HG02885 (cell line): ENCODE data around the gene ACSF2.
A peak's percentile ranks its signal among the peaks of the same experiment; 100 is the strongest.

ENCODE experiments used
- ATAC-seq: cut with Tn5 transposase; IDR thresholded peaks from one replicate; pipeline ENCODE4 v1.9.1; 2021; ENCODE audit warnings: mild to moderate bottlenecking; ENCODE audit not compliant: unreplicated experiment, poor library complexity

Gene ACSF2

GRCh38 chr17:50492214-50492613, 66.2 kb downstream of the ACSF2 start:
- ATAC-seq = no peak

DNA sequence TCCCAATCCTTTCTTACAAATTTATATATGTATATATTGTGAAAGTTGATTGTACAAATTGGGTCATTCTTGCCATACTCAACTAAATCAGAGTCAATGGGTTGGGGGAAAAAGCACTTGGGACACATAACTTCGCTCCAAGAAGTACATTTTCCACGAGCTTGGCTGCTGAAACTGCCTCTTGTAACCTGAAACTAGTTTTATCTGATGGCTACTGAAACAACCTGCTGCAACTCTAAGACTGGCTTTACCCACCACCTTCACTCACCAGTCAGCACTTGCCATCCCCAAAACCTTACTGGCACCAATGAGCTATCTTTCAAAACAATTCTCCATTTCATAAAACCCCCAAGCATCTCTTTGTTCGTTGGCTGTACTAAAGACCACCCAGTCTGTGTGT, 67.7 kb downstream of the ACSF2 start:
- no peak for ATAC-seq

- no peak for ATAC-seq
Observed at GRCh38 chr17:50495217-50495823, 69.3 kb downstream of the ACSF2 start.

DNA sequence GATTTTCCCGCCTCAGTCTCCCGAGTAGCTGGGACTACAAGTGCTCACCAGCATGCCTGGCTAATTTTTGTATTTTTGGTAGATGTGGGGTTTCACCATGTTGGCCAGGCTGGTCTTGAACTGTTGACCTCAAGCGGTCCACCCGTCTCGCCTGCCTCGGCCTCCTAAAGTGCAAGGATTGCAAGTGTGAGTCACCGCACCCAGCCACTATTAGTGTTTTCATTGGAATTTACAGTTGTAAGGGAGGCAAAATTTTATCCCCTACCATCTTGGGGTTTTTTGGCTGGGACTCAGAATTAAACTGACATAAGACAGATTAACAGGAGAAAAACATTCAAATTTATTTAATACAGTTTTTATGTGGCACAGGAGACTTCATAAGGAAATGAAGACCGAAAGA, 69.9 kb downstream of the ACSF2 start:
- ATAC-seq = no peak

GRCh38 chr17:50498021-50498874, 72.2 kb downstream of the ACSF2 start:
- ATAC-seq = no peak

GRCh38 chr17:50499270-50499669, 73.3 kb downstream of the ACSF2 start:
- no peak for ATAC-seq

- ATAC-seq = no peak
Observed at GRCh38 chr17:50499721-50500120, 73.7 kb downstream of the ACSF2 start.

- ATAC-seq = no peak
Observed at GRCh38 chr17:50501054-50501453, 75.0 kb downstream of the ACSF2 start.

GRCh38 chr17:50502301-50502990, 76.4 kb downstream of the ACSF2 start:
- ATAC-seq = no peak

DNA sequence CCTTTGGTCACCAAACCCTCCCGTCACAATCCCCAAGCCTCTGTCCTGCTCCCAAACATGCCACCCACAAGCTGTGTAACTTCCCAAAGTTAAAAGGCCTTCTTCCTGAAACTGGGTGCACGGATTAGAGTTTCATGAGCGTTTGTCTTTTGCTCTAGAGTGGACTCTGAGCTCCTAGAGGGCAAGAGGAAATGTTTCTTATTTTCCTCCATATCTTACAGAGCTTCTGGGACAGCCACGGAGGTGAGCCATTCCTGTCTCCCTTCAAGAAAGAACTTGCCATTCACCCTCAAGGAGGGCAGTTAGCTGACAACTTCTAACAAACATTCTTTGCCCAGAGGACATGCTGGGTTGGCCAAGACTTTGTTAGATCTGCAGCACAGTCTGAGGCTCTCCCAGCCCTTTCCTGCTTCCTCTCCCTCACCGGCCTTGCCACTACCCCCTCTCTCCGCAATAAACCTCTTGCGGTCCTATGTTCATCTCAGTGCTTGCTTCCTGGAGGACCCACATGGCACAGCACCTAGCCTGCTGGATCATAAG, 79.6 kb downstream of the ACSF2 start:
- ATAC-seq = no peak

DNA sequence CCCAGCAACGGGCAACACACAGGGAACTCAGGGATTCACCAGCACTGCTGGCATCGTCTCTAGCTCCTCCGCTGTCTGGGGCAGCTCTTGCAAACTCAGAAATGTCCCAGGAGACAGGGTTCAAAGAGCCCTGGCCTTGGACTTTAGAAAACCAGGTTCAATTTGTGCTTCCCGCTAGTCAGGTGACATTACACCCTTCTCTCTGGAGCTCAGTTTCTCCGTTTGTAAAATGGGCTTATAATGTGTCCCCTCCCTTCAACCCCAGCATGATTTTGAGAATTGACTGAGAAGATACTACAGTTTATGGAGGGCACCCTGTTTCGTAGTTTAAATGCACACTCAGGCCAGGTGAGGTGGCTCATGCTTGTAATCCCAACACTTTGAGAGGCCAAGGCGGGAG, 80.3 kb downstream of the ACSF2 start:
- no peak for ATAC-seq

- peak; percentile 64 for ATAC-seq
Observed at GRCh38 chr17:50507871-50508572, 82.0 kb downstream of the ACSF2 start, which contains the start of gene MYCBPAP. TSS of gene MYCBPAP (plus strand) at chr17:50508439. CDS start at chr17:50508675, 236 bp downstream.

- ATAC-seq = no peak
Observed at GRCh38 chr17:50508573-50509460, 82.8 kb downstream of the ACSF2 start.

DNA sequence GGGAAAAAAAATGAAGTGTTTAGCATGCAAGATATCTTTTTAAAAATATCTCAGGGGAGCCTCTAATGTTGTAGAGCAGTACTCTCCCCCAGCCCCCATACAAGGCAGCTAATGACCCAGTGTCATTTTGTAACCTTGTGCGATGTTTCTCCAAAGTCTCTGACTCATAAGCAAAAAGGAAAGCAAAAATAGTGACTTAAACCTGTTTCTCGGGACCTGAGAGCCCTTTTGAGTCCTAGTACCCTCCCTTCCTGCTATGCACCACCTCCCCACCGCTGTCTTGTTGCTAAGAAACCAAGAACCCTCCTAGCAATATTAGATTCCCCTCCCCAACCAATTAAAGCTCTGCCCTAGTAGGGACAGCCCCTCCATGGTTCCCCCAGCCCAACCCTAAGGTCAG, 85.0 kb downstream of the ACSF2 start:
- ATAC-seq = peak; percentile 69

DNA sequence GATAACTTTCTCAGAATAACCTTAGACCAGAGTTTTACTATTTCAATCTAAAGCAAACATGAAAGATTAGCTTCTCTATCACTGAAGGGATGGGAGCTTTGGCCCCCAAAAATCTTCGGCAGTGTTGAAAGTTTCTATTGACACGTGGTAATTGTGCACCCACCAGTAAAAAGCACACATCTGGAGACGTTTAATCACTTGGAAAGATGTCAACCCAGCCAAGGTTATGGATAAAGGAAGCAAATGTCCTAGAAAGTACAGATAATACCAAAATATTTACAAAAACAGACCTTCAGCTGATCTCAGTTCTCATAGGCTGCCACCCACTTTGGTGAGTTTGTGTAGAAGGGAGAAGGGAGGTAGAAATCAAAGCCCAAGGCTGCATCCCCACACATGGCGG, 87.5 kb downstream of the ACSF2 start:
- no peak for ATAC-seq

DNA sequence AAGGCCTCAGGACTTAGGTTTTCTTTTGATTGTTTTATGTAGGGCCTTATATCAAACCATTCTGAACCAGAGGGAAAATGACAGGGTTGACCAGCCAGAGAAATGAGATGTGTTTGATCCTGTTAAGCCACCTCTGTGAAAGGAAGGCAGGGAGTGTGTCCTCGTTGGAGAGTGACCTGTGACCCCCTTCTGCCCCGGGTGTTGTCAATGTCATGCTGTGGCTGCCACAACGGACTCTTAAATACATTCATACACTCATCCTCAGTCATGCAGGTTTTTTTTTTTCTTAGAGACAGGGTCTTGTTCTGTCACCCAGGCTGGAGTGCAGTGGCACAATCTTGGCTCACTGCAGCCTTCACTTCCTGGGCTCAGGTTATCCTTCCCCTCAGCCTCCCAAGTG, 88.4 kb downstream of the ACSF2 start:
- ATAC-seq = no peak

DNA sequence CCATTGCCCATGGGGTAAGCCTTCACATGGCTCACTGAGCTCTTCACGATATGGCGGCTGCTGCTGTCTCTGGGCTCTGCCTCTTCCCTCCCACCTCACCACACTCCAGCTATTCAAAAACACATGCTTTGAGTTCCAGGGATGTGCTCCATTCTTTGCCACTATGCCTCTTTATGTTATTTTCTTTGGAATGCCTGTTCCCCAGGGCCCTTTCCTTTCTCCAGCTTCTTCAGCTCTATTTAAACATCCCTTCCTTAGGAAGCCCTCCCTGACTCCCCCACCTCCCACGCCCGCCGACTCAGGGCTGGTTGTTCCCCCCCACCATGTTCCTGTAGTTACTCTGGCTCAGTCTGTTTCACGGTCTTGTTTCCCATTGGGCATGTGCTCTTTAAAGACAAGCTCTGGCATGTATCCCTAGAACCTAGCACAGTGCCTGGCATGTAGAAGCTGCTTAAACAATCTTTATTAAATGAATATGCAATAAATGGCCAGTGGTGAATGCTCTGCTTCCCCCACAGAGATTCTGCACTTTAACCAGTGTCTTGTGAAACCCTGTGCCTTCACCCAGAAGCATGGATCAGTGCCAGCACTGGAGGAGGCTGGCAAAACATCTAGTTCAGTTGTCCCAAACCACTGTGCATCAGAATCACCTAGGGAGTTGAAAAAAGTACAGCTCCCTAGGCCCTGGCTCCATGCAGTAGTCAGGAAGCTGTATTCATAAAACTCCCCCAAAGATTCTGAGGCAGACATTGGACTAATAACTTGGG, 89.1 kb downstream of the ACSF2 start:
- no peak for ATAC-seq

DNA sequence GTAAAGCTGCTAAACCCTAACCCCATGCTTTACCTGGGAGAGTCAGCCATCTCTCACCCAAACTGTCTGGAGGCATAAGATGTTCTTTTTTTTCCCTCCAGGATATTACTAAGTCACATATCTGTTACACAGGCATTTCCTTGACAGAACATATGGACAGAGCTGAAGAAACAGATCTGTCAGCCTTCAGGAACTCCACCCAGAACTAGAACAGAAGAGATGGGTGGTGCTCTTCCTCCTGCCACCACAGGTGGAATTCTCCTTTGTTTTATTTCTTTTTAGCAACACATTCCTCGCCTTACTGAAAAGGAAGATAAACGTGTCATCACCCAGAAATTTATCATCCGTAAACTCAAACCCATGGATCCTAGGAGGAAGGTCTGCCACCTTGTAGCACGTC, 91.0 kb downstream of the ACSF2 start:
- no peak for ATAC-seq
